Measurements from ENCODE around the gene ALDH3B2. TPM values are rescaled to one million over a fixed set of nuclear protein-coding genes. Genes with fewer than 3 reads are reported as not detected.
"Not testable (repeated sequence)": the region's sequence is repeated elsewhere in the genome, so short reads cannot be mapped to it uniquely, and the experiment has no call there.

ALDH3B2 gene
- total RNA-seq, 1 experiment from 2014 or later = 0.13 TPM

GRCh38 chr11:67662142-67662834 is 12.1 kb downstream of the ALDH3B2 start:
- TF ChIP-seq IRF2 (CRISPR knock-in tag; IDR thresholded peaks at IDR 0.05; ENCODE audit: borderline replicate concordance, low read depth) = no peak
- no peak for TF ChIP-seq ESRRA (CRISPR knock-in tag; IDR thresholded peaks at IDR 0.05; ENCODE audit: borderline replicate concordance)
- TF ChIP-seq ETV6 (CRISPR knock-in tag; IDR thresholded peaks at IDR 0.05) = no peak
- TF ChIP-seq FOXK1 (CRISPR knock-in tag; IDR thresholded peaks at IDR 0.05) = no peak
- TF ChIP-seq RELA (CRISPR knock-in tag; IDR thresholded peaks at IDR 0.05; ENCODE audit: borderline replicate concordance) = no peak
- TF ChIP-seq SP1 (CRISPR knock-in tag; conservative IDR thresholded peaks at IDR 0.05) = no peak
- TF ChIP-seq, protein P1, sequence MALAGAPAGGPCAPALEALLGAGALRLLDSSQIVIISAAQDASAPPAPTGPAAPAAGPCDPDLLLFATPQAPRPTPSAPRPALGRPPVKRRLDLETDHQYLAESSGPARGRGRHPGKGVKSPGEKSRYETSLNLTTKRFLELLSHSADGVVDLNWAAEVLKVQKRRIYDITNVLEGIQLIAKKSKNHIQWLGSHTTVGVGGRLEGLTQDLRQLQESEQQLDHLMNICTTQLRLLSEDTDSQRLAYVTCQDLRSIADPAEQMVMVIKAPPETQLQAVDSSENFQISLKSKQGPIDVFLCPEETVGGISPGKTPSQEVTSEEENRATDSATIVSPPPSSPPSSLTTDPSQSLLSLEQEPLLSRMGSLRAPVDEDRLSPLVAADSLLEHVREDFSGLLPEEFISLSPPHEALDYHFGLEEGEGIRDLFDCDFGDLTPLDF (CRISPR knock-in tag; IDR thresholded peaks at IDR 0.05) = no peak
- no peak for TF ChIP-seq NFATC4 (CRISPR knock-in tag; IDR thresholded peaks at IDR 0.05)
- no peak for TF ChIP-seq FOXP1 (CRISPR knock-in tag; IDR thresholded peaks at IDR 0.05; ENCODE audit: borderline replicate concordance)
- no peak for TF ChIP-seq TEAD4 (CRISPR knock-in tag; IDR thresholded peaks at IDR 0.05)
- TF ChIP-seq MYBL2 (CRISPR knock-in tag; IDR thresholded peaks at IDR 0.05) = no peak
- H3K4me1 Mint-ChIP-seq = no peaks in the 10 kb centered on the region
- H3K36me3 Mint-ChIP-seq = peaks cover 15% of the 10 kb centered on the region
- ChIA-PET POLR2A (interaction anchor here (0.5 kb wide), 2 partner anchors 10 to 1262 kb away, joined by 3 to 4 read pairs; no protein-coding TSS in a partner anchor), CTCF (interaction anchor here (1.3 to 2.0 kb wide), 2 partner anchors 23 to 33 kb away, joined by 3 to 8 read pairs; partner anchors contain the start of genes NUDT8 and TBX10)
- DNase-seq (ENCODE audit: low spot score) (no peak), ATAC-seq (no peak)
- H3K9me3 Mint-ChIP-seq = peaks cover 15% of the 10 kb centered on the region
- H3K27me3 Mint-ChIP-seq (ENCODE audit: low read depth) = no peaks in the 10 kb centered on the region
- H3K27ac Mint-ChIP-seq = no peak overlapping the region; the same call in 1 of the 2 replicates
- H3K4me3 Mint-ChIP-seq = no peak overlapping the region

DNA sequence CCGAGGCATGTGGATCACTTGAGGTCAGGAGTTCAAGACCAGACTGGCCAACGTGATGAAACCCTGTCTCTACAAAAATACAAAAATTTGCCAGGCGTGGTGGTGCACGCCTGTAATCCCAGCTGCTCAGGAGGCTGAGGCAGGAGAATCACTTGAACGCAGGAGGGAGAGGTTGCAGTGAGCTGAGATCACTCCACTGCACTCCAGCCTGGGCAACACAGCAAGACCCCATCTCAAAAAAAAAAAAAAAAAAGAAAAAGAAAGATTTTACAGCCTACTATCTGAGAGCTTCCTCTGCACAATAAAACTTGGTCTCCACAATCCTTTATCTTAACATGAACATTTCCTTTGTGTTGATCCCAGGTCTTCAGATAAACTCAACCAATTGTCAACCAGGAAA is 13.7 kb downstream of the ALDH3B2 start:
- POLR2A ChIA-PET; DNase-seq (ENCODE audit: low spot score); H3K4me3 Mint-ChIP-seq; H3K27ac Mint-ChIP-seq; ATAC-seq; H3K27me3 Mint-ChIP-seq (ENCODE audit: low read depth); H3K4me1 Mint-ChIP-seq: not testable (repeated sequence)
- H3K36me3 Mint-ChIP-seq = peaks cover 24% of the 10 kb centered on the region
- H3K9me3 Mint-ChIP-seq = peaks cover 23% of the 10 kb centered on the region
- CTCF ChIA-PET = interaction anchor here (2.9 kb wide), 1 partner anchor 31 kb away, joined by 34 read pairs; the partner anchor contains the start of gene NUDT8

- H3K27me3 Mint-ChIP-seq (ENCODE audit: low read depth); DNase-seq (ENCODE audit: low spot score); H3K4me1 Mint-ChIP-seq; H3K27ac Mint-ChIP-seq; ATAC-seq; H3K4me3 Mint-ChIP-seq: not testable (repeated sequence)
- peaks cover 29% of the 10 kb centered on the region for H3K9me3 Mint-ChIP-seq
- ChIA-PET CTCF (interaction anchor here (0.6 to 2.9 kb wide), 19 partner anchors 8 to 83 kb away, joined by 3 to 34 read pairs (median 4); partner anchors contain the start of genes ACY3, ALDH3B2, NUDT8 and TBX10), POLR2A (interaction anchor here (0.6 kb wide), 1 partner anchor 1083 kb away, joined by 4 read pairs; no protein-coding TSS in a partner anchor)
- peak; percentile 7; the same call in 1 of the 2 replicates for TF ChIP-seq CTCF (IDR thresholded peaks at IDR 0.05)
- H3K36me3 Mint-ChIP-seq = peaks cover 26% of the 10 kb centered on the region
Observed at GRCh38 chr11:67659651-67660165, 14.7 kb downstream of the ALDH3B2 start.

DNA sequence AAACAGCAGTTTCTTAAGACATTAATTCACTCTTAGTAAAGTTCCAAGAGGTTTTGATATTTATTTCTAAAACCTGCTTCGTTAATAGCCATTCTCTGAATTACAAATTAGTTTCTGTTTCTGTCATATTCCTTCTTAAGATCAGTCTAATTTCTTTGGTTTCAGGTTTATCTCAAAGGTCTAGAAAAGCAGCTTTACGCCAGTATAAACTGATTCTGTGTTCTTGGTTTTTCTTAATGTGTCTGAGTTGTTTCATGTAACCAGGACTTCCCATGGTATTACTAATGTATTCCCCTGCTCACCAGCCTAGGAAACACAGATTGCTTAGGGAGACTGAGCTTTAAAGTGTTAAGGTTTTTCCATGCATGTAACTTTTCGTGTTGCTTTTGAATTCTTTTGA is 17.1 kb downstream of the ALDH3B2 start:
- ATAC-seq (no peak), DNase-seq (ENCODE audit: low spot score) (no peak)
- H3K27ac Mint-ChIP-seq = no peak overlapping the region
- H3K9me3 Mint-ChIP-seq = peaks cover 34% of the 10 kb centered on the region
- H3K4me3 Mint-ChIP-seq = no peak overlapping the region
- TF ChIP-seq ELF4 (CRISPR knock-in tag; IDR thresholded peaks at IDR 0.05; ENCODE audit: low read depth) = no peak
- TF ChIP-seq CDX4 (CRISPR knock-in tag; IDR thresholded peaks at IDR 0.05; ENCODE audit: borderline replicate concordance) = no peak
- TF ChIP-seq ZNF396 (CRISPR knock-in tag; IDR thresholded peaks at IDR 0.05; ENCODE audit: borderline replicate concordance) = no peak
- no peak for TF ChIP-seq ETV6 (CRISPR knock-in tag; IDR thresholded peaks at IDR 0.05)
- ChIA-PET CTCF (interaction anchor here (1.0 kb wide), 1 partner anchor 9 kb away, joined by 3 read pairs; no protein-coding TSS in a partner anchor), POLR2A (no interaction called here)
- H3K27me3 Mint-ChIP-seq (ENCODE audit: low read depth) = no peaks in the 10 kb centered on the region; the same call in 1 of the 2 replicates
- H3K36me3 Mint-ChIP-seq = peaks cover 30% of the 10 kb centered on the region
- no peaks in the 10 kb centered on the region for H3K4me1 Mint-ChIP-seq
